ENCODE data around the gene GTSE1.

The GTSE1 gene

GRCh38 chr22:46362934-46363515, 66.4 kb downstream of the GTSE1 start:
- H3K9ac ChIP-seq (ENCODE audit: low read depth, low read length) = no peak overlapping the region
- H3K27ac ChIP-seq (ENCODE audit: low read depth, low read length) = no peak overlapping the region
- no peaks in the 10 kb centered on the region for H3K9me3 ChIP-seq (ENCODE audit: control insufficient read depth, insufficient read depth, low read length)
- no peaks in the 10 kb centered on the region for H3K27me3 ChIP-seq (ENCODE audit: control insufficient read depth, insufficient read depth, low read length)
- no peak overlapping the region for H3K4me3 ChIP-seq (ENCODE audit: low read depth, low read length)
- no peaks in the 10 kb centered on the region for H3K4me1 ChIP-seq (ENCODE audit: control insufficient read depth, insufficient read depth, low read length)
- peaks cover 29% of the 10 kb centered on the region for H3K36me3 ChIP-seq (ENCODE audit: control insufficient read depth, insufficient read depth, low read length)

GRCh38 chr22:46363611-46364321, 67.1 kb downstream of the GTSE1 start:
- no peaks in the 10 kb centered on the region for H3K4me1 ChIP-seq (ENCODE audit: control insufficient read depth, insufficient read depth, low read length)
- no peaks in the 10 kb centered on the region for H3K9me3 ChIP-seq (ENCODE audit: control insufficient read depth, insufficient read depth, low read length)
- H3K4me3 ChIP-seq (ENCODE audit: low read depth, low read length) = no peak overlapping the region
- H3K9ac ChIP-seq (ENCODE audit: low read depth, low read length) = no peak overlapping the region
- H3K27ac ChIP-seq (ENCODE audit: low read depth, low read length) = no peak overlapping the region
- H3K36me3 ChIP-seq (ENCODE audit: control insufficient read depth, insufficient read depth, low read length) = peaks cover 22% of the 10 kb centered on the region
- H3K27me3 ChIP-seq (ENCODE audit: control insufficient read depth, insufficient read depth, low read length) = no peaks in the 10 kb centered on the region

- Histone ChIP-seq H3K36me3 (ENCODE audit: control insufficient read depth, insufficient read depth, low read length) (peaks cover 15% of the 10 kb centered on the region), H3K27ac (ENCODE audit: low read depth, low read length) (no peak overlapping the region), H3K9me3 (ENCODE audit: control insufficient read depth, insufficient read depth, low read length) (no peaks in the 10 kb centered on the region), H3K9ac (ENCODE audit: low read depth, low read length) (no peak overlapping the region), H3K4me1 (ENCODE audit: control insufficient read depth, insufficient read depth, low read length) (no peaks in the 10 kb centered on the region), H3K27me3 (ENCODE audit: control insufficient read depth, insufficient read depth, low read length) (no peaks in the 10 kb centered on the region), H3K4me3 (ENCODE audit: low read depth, low read length) (no peak overlapping the region)
Measured at GRCh38 chr22:46364341-46365165, 67.9 kb downstream of the GTSE1 start.

- H3K36me3 ChIP-seq (ENCODE audit: control insufficient read depth, insufficient read depth, low read length) = peaks cover 15% of the 10 kb centered on the region
- no peak overlapping the region for H3K9ac ChIP-seq (ENCODE audit: low read depth, low read length)
- H3K27ac ChIP-seq (ENCODE audit: low read depth, low read length) = no peak overlapping the region
- no peak overlapping the region for H3K4me3 ChIP-seq (ENCODE audit: low read depth, low read length)
- no peaks in the 10 kb centered on the region for H3K27me3 ChIP-seq (ENCODE audit: control insufficient read depth, insufficient read depth, low read length)
- no peaks in the 10 kb centered on the region for H3K4me1 ChIP-seq (ENCODE audit: control insufficient read depth, insufficient read depth, low read length)
- H3K9me3 ChIP-seq (ENCODE audit: control insufficient read depth, insufficient read depth, low read length) = no peaks in the 10 kb centered on the region
Measured at GRCh38 chr22:46365166-46365624, 68.5 kb downstream of the GTSE1 start.

- Histone ChIP-seq H3K9me3 (ENCODE audit: control insufficient read depth, insufficient read depth, low read length) (no peaks in the 10 kb centered on the region), H3K27ac (ENCODE audit: low read depth, low read length) (no peak overlapping the region), H3K4me1 (ENCODE audit: control insufficient read depth, insufficient read depth, low read length) (no peaks in the 10 kb centered on the region), H3K9ac (ENCODE audit: low read depth, low read length) (no peak overlapping the region), H3K27me3 (ENCODE audit: control insufficient read depth, insufficient read depth, low read length) (no peaks in the 10 kb centered on the region), H3K4me3 (ENCODE audit: low read depth, low read length) (no peak overlapping the region), H3K36me3 (ENCODE audit: control insufficient read depth, insufficient read depth, low read length) (peaks cover 15% of the 10 kb centered on the region)
Measured at GRCh38 chr22:46366327-46366731, 69.7 kb downstream of the GTSE1 start.

- no peak overlapping the region for H3K27ac ChIP-seq (ENCODE audit: low read depth, low read length)
- peaks cover 15% of the 10 kb centered on the region for H3K36me3 ChIP-seq (ENCODE audit: control insufficient read depth, insufficient read depth, low read length)
- no peak overlapping the region for H3K9ac ChIP-seq (ENCODE audit: low read depth, low read length)
- H3K4me1 ChIP-seq (ENCODE audit: control insufficient read depth, insufficient read depth, low read length) = no peaks in the 10 kb centered on the region
- no peak overlapping the region for H3K4me3 ChIP-seq (ENCODE audit: low read depth, low read length)
- no peaks in the 10 kb centered on the region for H3K27me3 ChIP-seq (ENCODE audit: control insufficient read depth, insufficient read depth, low read length)
- H3K9me3 ChIP-seq (ENCODE audit: control insufficient read depth, insufficient read depth, low read length) = no peaks in the 10 kb centered on the region
Measured at GRCh38 chr22:46366801-46367706, 70.4 kb downstream of the GTSE1 start.

GRCh38 chr22:46367707-46368191, 71.1 kb downstream of the GTSE1 start:
- H3K36me3 ChIP-seq (ENCODE audit: control insufficient read depth, insufficient read depth, low read length) = peaks cover 17% of the 10 kb centered on the region
- H3K9me3 ChIP-seq (ENCODE audit: control insufficient read depth, insufficient read depth, low read length) = no peaks in the 10 kb centered on the region
- no peaks in the 10 kb centered on the region for H3K27me3 ChIP-seq (ENCODE audit: control insufficient read depth, insufficient read depth, low read length)
- H3K4me1 ChIP-seq (ENCODE audit: control insufficient read depth, insufficient read depth, low read length) = no peaks in the 10 kb centered on the region
- no peak overlapping the region for H3K27ac ChIP-seq (ENCODE audit: low read depth, low read length)
- H3K4me3 ChIP-seq (ENCODE audit: low read depth, low read length) = no peak overlapping the region
- H3K9ac ChIP-seq (ENCODE audit: low read depth, low read length) = no peak overlapping the region

GRCh38 chr22:46368422-46368821, 71.8 kb downstream of the GTSE1 start:
- Histone ChIP-seq H3K27me3 (ENCODE audit: control insufficient read depth, insufficient read depth, low read length) (no peaks in the 10 kb centered on the region), H3K4me1 (ENCODE audit: control insufficient read depth, insufficient read depth, low read length) (no peaks in the 10 kb centered on the region), H3K27ac (ENCODE audit: low read depth, low read length) (no peak overlapping the region)

GRCh38 chr22:46368871-46369715, 72.4 kb downstream of the GTSE1 start:
- no peak overlapping the region for H3K9ac ChIP-seq (ENCODE audit: low read depth, low read length)
- no peak overlapping the region for H3K27ac ChIP-seq (ENCODE audit: low read depth, low read length)
- peaks cover 14% of the 10 kb centered on the region; the same call in 1 of the 2 replicates for H3K36me3 ChIP-seq (ENCODE audit: control insufficient read depth, insufficient read depth, low read length)
- H3K9me3 ChIP-seq (ENCODE audit: control insufficient read depth, insufficient read depth, low read length) = no peaks in the 10 kb centered on the region
- no peak overlapping the region for H3K4me3 ChIP-seq (ENCODE audit: low read depth, low read length)
- H3K4me1 ChIP-seq (ENCODE audit: control insufficient read depth, insufficient read depth, low read length) = no peaks in the 10 kb centered on the region
- H3K27me3 ChIP-seq (ENCODE audit: control insufficient read depth, insufficient read depth, low read length) = no peaks in the 10 kb centered on the region

More at GRCh38 chr22:46368422-46368821, 71.8 kb downstream of the GTSE1 start:
- H3K4me3 ChIP-seq (ENCODE audit: low read depth, low read length) = no peak overlapping the region
- peaks cover 14% of the 10 kb centered on the region; the same call in 1 of the 2 replicates for H3K36me3 ChIP-seq (ENCODE audit: control insufficient read depth, insufficient read depth, low read length)
- H3K9me3 ChIP-seq (ENCODE audit: control insufficient read depth, insufficient read depth, low read length) = no peaks in the 10 kb centered on the region
- H3K9ac ChIP-seq (ENCODE audit: low read depth, low read length) = no peak overlapping the region
